Activated CD4-positive, alpha-beta T cell treated with anti-CD3 and anti-CD28 coated beads for 36 hours (primary cell): ENCODE data around the gene SOX10. TPM values are rescaled to one million over a fixed set of nuclear protein-coding genes. Genes with fewer than 3 reads are reported as not detected.
A peak's percentile ranks its signal among the peaks of the same experiment; 100 is the strongest.

Experiments
- ATAC-seq: fragments of 200-7000 bp; cut with Tn5 transposase; one replicate; pipeline ENCODE4 v1.10.0; 2021; ENCODE audit warnings: mild to moderate bottlenecking, moderate library complexity
- CTCF ChIA-PET: fragments of 350-600 bp; sonication (Branson Sonifier 250); formaldehyde crosslinking; loops from one replicate; lab custom pipeline; 2021; ENCODE audit warnings: antibody characterized with exemption; lab: Charles Lee
- POLR2A ChIA-PET: fragments of 350-600 bp; sonication (Branson Sonifier 250); formaldehyde crosslinking; loops from one replicate; lab custom pipeline; 2021; ENCODE audit warnings: antibody characterized with exemption, inconsistent platforms; lab: Charles Lee
- DNase-seq: peaks from one replicate; pipeline ENCODE4 v3.0.0-alpha.2; 2020
- H3K27ac Mint-ChIP-seq: one replicate; pipeline ENCODE4 v1.8.0; 2021; ENCODE audit warnings: mixed read lengths
- H3K27me3 Mint-ChIP-seq: one replicate; pipeline ENCODE4 v1.8.0; 2021; ENCODE audit warnings: mixed read lengths
- H3K36me3 Mint-ChIP-seq: one replicate; pipeline ENCODE4 v1.8.0; 2021; ENCODE audit warnings: low read depth, mixed read lengths
- H3K4me1 Mint-ChIP-seq: one replicate; pipeline ENCODE4 v1.8.0; 2021; ENCODE audit warnings: mixed read lengths
- H3K4me3 Mint-ChIP-seq: one replicate; pipeline ENCODE4 v1.8.0; 2021; ENCODE audit warnings: mild to moderate bottlenecking, moderate library complexity, mixed read lengths
- H3K9me3 Mint-ChIP-seq: one replicate; pipeline ENCODE4 v1.8.0; 2021; ENCODE audit warnings: low read depth, mixed read lengths
- intact Hi-C, 2 experiments: fragments of 100-400 bp; cut with DNase I in 1 of 2; cut with micrococcal nuclease in 1 of 2; formaldehyde crosslinking; loops; one replicate each; pipeline versions ENCODE4 v1.14.2 to v1.15.1; 2022 to 2024; cut with DNase I, micrococcal nuclease
- microRNA-seq: library from miRNA; unstranded; fragments of <30 nt; microRNA quantifications from one replicate; pipeline ENCODE4 v1.2.0, GENCODE V29; 2021; ENCODE audit warnings: borderline replicate concordance
- total RNA-seq, 2 experiments: library from RNA; stranded (reverse); gene quantifications; one replicate each; pipeline ENCODE4 v1.2.3, GENCODE V29; 2021

The SOX10 gene
- total RNA-seq, 2 experiments from 2014 or later, result not detected

GRCh38 chr22:37926771-37927636 lies 57.4 kb downstream of the SOX10 start:
- DNase-seq, result no peak
- intact Hi-C loops, result loop anchor here in 1 of 2 experiments (5.0 kb wide), 1 partner anchor 910 kb away; no protein-coding TSS in a partner anchor
- ChIA-PET POLR2A (no interaction called here), CTCF (interaction anchor here (0.6 to 1.1 kb wide), 2 partner anchors 16 to 133 kb away, joined by 3 read pairs; no protein-coding TSS in a partner anchor)
- H3K27me3 Mint-ChIP-seq, result no peaks in the 10 kb centered on the region
- peaks cover 3% of the 10 kb centered on the region for H3K36me3 Mint-ChIP-seq
- H3K4me1 Mint-ChIP-seq, result no peaks in the 10 kb centered on the region
- H3K9me3 Mint-ChIP-seq, result no peaks in the 10 kb centered on the region
- H3K4me3 Mint-ChIP-seq, result no peak overlapping the region
- no peak overlapping the region for H3K27ac Mint-ChIP-seq
- no peak for ATAC-seq

DNA sequence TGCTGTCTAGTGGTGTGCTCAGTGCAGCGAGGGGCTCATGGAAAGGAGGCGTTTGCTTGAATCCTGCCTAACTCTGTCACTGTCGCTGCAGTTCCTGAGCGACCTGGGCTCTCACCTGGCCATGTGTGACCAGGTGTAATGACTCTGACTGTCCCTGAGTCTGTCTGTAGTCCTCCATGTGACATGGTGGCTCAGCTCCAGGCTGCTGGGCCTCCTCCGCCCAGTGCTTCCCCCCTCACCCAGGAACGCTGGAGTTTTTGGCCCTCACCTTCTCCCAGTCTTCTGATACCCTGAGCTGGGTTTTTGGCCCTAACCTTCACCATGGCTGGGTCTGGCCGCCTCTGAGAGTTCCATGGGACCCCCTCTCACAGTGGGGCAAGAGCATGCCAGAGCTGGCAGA lies 58.0 kb downstream of the SOX10 start:
- Mint-ChIP-seq H3K4me1 (no peaks in the 10 kb centered on the region), H3K9me3 (no peaks in the 10 kb centered on the region), H3K4me3 (no peak overlapping the region), H3K27me3 (no peaks in the 10 kb centered on the region), H3K27ac (no peak overlapping the region), H3K36me3 (peaks cover 5% of the 10 kb centered on the region)
- intact Hi-C loops, result loop anchor here in 1 of 2 experiments (5.0 kb wide), 1 partner anchor 911 kb away; no protein-coding TSS in a partner anchor
- DNase-seq (no peak), ATAC-seq (no peak)
- POLR2A ChIA-PET, result no interaction called here
- CTCF ChIA-PET, result interaction anchor here (0.6 kb wide), 1 partner anchor 134 kb away, joined by 3 read pairs; no protein-coding TSS in a partner anchor

DNA sequence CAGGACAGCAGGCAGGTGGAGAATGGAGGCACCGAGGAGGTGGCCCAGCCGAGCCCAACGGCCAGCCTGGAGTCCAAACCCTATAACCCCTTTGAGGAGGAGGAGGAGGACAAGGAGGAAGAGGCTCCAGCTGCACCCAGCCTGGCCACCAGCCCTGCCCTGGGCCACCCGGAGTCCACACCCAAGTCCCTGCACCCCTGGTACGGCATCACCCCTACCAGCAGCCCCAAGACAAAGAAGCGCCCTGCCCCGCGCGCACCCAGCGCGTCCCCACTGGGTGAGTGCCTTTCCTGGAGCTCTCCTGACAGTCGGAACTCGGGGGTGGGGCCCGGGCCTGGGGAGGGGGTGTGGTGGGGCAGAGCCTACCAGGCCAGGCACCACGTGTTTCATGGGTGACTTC lies 58.6 kb downstream of the SOX10 start:
- H3K27me3 Mint-ChIP-seq, result no peaks in the 10 kb centered on the region
- no peaks in the 10 kb centered on the region for H3K9me3 Mint-ChIP-seq
- intact Hi-C loops, result loop anchor here in 1 of 2 experiments (5.0 kb wide), 1 partner anchor 912 kb away; no protein-coding TSS in a partner anchor
- DNase-seq, result no peak
- POLR2A ChIA-PET, result no interaction called here
- CTCF ChIA-PET, result interaction anchor here (1.5 kb wide), 1 partner anchor 28 kb away, joined by 3 read pairs; the partner anchor contains the start of genes C22orf23 and POLR2F
- H3K4me1 Mint-ChIP-seq, result no peaks in the 10 kb centered on the region
- H3K4me3 Mint-ChIP-seq, result no peak overlapping the region
- H3K36me3 Mint-ChIP-seq, result peaks cover 5% of the 10 kb centered on the region
- no peak for ATAC-seq
- H3K27ac Mint-ChIP-seq, result no peak overlapping the region

GRCh38 chr22:37925330-37925729 lies 59.0 kb downstream of the SOX10 start:
- no peak for DNase-seq
- no peak for ATAC-seq
- intact Hi-C loops, result loop anchor here in 1 of 2 experiments (5.0 kb wide), 1 partner anchor 912 kb away; no protein-coding TSS in a partner anchor
- Mint-ChIP-seq H3K4me1 (peaks cover under 1% of the 10 kb centered on the region), H3K27me3 (no peaks in the 10 kb centered on the region), H3K27ac (no peak overlapping the region), H3K9me3 (no peaks in the 10 kb centered on the region), H3K36me3 (peaks cover 5% of the 10 kb centered on the region), H3K4me3 (no peak overlapping the region)
- POLR2A ChIA-PET, result no interaction called here
- CTCF ChIA-PET, result interaction anchor here (1.5 kb wide), 1 partner anchor 29 kb away, joined by 3 read pairs; the partner anchor contains the start of genes C22orf23 and POLR2F

DNA sequence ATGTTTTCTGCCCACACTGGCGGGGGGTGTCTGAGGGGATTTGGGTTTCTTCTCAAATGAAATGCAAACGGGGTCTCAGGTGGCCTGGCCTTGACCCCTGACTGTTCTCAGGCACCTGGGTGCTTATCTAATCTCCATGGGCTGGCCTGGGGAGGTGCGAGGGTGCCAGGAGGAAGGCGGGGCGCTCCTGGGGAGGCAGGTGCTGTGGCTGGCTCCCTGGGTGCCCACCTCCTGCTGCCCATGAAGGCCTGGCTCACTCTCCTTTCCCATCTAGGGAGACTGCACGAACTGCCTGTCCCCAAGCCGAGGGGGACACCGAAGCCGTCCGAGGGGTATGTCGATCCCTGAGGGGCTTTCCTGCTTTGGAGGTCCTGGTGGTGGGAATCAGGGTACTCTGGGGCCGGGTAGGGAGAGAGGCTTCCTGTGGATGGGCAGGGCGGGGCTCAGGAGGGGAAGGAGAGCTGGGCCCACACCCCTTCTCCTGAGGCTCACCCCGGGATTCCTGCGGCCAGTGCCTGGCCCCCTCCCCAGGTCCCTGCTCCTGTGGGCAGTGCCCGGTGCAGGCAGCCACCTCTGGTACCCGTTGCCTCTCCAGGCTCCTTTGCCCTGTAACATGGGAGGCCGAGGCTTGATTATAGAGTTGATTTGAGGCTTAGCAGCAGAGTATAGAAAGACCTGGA lies 59.8 kb downstream of the SOX10 start:
- ChIA-PET CTCF (interaction anchor here (0.8 to 1.5 kb wide), 2 partner anchors 19 to 29 kb away, joined by 3 read pairs; partner anchors contain the start of genes C22orf23 and POLR2F), POLR2A (no interaction called here)
- Mint-ChIP-seq H3K36me3 (peaks cover 8% of the 10 kb centered on the region), H3K4me3 (no peak overlapping the region), H3K27ac (no peak overlapping the region), H3K9me3 (no peaks in the 10 kb centered on the region), H3K27me3 (no peaks in the 10 kb centered on the region), H3K4me1 (peaks cover 5% of the 10 kb centered on the region)
- intact Hi-C loops, result loop anchor here in 1 of 2 experiments (5.0 kb wide), 1 partner anchor 913 kb away; no protein-coding TSS in a partner anchor
- ATAC-seq, result no peak
- no peak for DNase-seq

- POLR2A ChIA-PET, result no interaction called here
- H3K36me3 Mint-ChIP-seq, result peaks cover 8% of the 10 kb centered on the region
- intact Hi-C loops, result no loop called here
- CTCF ChIA-PET, result interaction anchor here (0.8 kb wide), 1 partner anchor 19 kb away, joined by 3 read pairs; no protein-coding TSS in a partner anchor
- ATAC-seq (no peak), DNase-seq (no peak)
- H3K9me3 Mint-ChIP-seq, result no peaks in the 10 kb centered on the region
- H3K4me3 Mint-ChIP-seq, result no peak overlapping the region
- H3K27me3 Mint-ChIP-seq, result no peaks in the 10 kb centered on the region
- H3K27ac Mint-ChIP-seq, result no peak overlapping the region
- H3K4me1 Mint-ChIP-seq, result peaks cover 5% of the 10 kb centered on the region
Measured at GRCh38 chr22:37923927-37924326, 60.4 kb downstream of the SOX10 start.

Small RNAs within 50 kb of the gene (microRNA-seq; reads per million reads assigned to microRNA genes)
- gene MIR4534 (not detected), gene MIR6820 (5.6 reads per million, percentile 18 among the genes with 10 or more reads in this experiment)

Other genes with a start within 250 kb of the SOX10 start
- gene GCAT, start 176.6 kb downstream of the SOX10 start, total RNA-seq, result 10 to 100 TPM; 21.3 to 22.4 TPM
- under 1 TPM in 1 of 2 experiments, not detected in 1; 0.21 TPM for gene GALR3, start 161.2 kb downstream of the SOX10 start, total RNA-seq
- 10 to 100 TPM; 18.6 to 20.1 TPM for gene ANKRD54, start 140.2 kb downstream of the SOX10 start, total RNA-seq
- 100 to 1,000 TPM; 632 to 670 TPM for gene EIF3L, start 135.1 kb downstream of the SOX10 start, total RNA-seq
- gene MICALL1, start 78.3 kb downstream of the SOX10 start, total RNA-seq, result 10 to 100 TPM; 11.2 to 11.8 TPM
- gene C22orf23, start 31.0 kb downstream of the SOX10 start, total RNA-seq, result under 1 TPM in 1 of 2 experiments, not detected in 1; 0.16 TPM
- gene POLR2F, start 30.9 kb downstream of the SOX10 start, total RNA-seq, result 10 to 100 TPM; 70.5 to 77.8 TPM
- gene PICK1, start 72.8 kb upstream of the SOX10 start, total RNA-seq, result 10 to 100 TPM; 14.9 to 17.2 TPM
- gene SLC16A8, start 99.6 kb upstream of the SOX10 start, total RNA-seq, result not detected
- under 1 TPM; 0.71 to 0.88 TPM for gene BAIAP2L2, start 126.1 kb upstream of the SOX10 start, total RNA-seq
- 10 to 100 TPM; 54.0 to 57.3 TPM for gene PLA2G6, start 197.3 kb upstream of the SOX10 start, total RNA-seq
- gene MAFF, start 217.4 kb upstream of the SOX10 start, total RNA-seq, result 1 to 10 TPM; 8.3 to 9.4 TPM